Upper lobe of left lung (tissue), 6 donors: Measurements from ENCODE around the gene TRIM44. TPM values are rescaled to one million over a fixed set of nuclear protein-coding genes. Genes with fewer than 3 reads are reported as not detected.

Source experiments
- ATAC-seq, 2 donors: fragments of 200-7000 bp; cut with Tn5 transposase; one replicate each; pipeline ENCODE4 v1.9.1; 2022; ENCODE audit warnings: mild to moderate bottlenecking in 2 of 2, moderate library complexity in 2 of 2; ENCODE audit not compliant: low FRiP score in 2 of 2
- DNase-seq, 2 donors: peaks; one replicate each; pipeline ENCODE4 v3.0.0-alpha.2; 2019 to 2020
- H3K27ac ChIP-seq, 4 donors: fragments of 200-600 bp; sonication (generic); one replicate each; pipeline ENCODE4 v1.5.1; 2016 to 2019
- H3K27me3 ChIP-seq, 4 donors: fragments of 200-600 bp; sonication (generic); one replicate each; pipeline ENCODE4 v1.5.1; 2017 to 2019
- H3K36me3 ChIP-seq, 4 donors: fragments of 200-600 bp; sonication (generic); one replicate each; pipeline ENCODE4 v1.5.1; 2016 to 2019
- H3K4me1 ChIP-seq, 4 donors: fragments of 200-600 bp; sonication (generic); one replicate each; pipeline ENCODE4 v1.5.1; 2018 to 2019
- H3K4me3 ChIP-seq, 4 donors: fragments of 200-600 bp; sonication (generic); one replicate each; pipeline ENCODE4 v1.5.1; 2017 to 2019; ENCODE audit warnings: mild to moderate bottlenecking in 2 of 4, moderate library complexity in 1 of 4
- H3K9me3 ChIP-seq, 4 donors: fragments of 200-600 bp; sonication (generic); one replicate each; pipeline ENCODE4 v1.5.1; 2018 to 2019
- EP300 ChIP-seq, 4 donors: sonication (generic); formaldehyde crosslinking; IDR thresholded peaks; one replicate each; pipeline ENCODE4 v1.5.1; 2017; ENCODE audit warnings: antibody characterized with exemption in 4 of 4, control low read depth in 2 of 4
- POLR2A ChIP-seq, 4 donors: fragments of 450-650 bp; IDR thresholded peaks; one replicate each; pipeline ENCODE4 v1.5.1; 2016 to 2017; ENCODE audit warnings: antibody characterized with exemption in 4 of 4, mild to moderate bottlenecking in 2 of 4
- POLR2AphosphoS5 ChIP-seq, 2 donors: sonication (generic); formaldehyde crosslinking; IDR thresholded peaks; one replicate each; pipeline ENCODE4 v1.5.1; 2017; ENCODE audit warnings: antibody characterized with exemption in 2 of 2
- WGBS, 2 donors: methylation state at CpG; one replicate each; pipeline ENCODE4 v1.1.5; 2017 to 2018; 5-methylcytosine and 5-hydroxymethylcytosine counted together
- total RNA-seq, 6 donors: library from RNA; depleted of rRNA in 4 of 6; stranded (reverse); fragments of >200 nt in 4 of 6; gene quantifications; one replicate each; pipeline versions ENCODE4 v1.1.0 to v1.2.1, GENCODE V29; 2016 to 2021
- TF ChIP-seq, protein P1 (sequence below), 6 experiments: fragments of 450-650 bp in 4 of 6; fragments of 200-600 bp in 2 of 6; sonication (generic) in 2 of 6; IDR thresholded peaks; one replicate each; pipeline ENCODE4 v1.5.1; 2016 to 2019; ENCODE audit warnings: antibody characterized with exemption in 6 of 6
- donor health status: DM: no; HTN: no; CAD: no; lungs with moderate emphysema.
- donor health status: DM: no; HTN: yes; CAD: no; lungs with severe emphysema.

TRIM44 gene
- total RNA-seq, 6 donors from 2014 or later, result 48.9 to 133 (median 64.0) TPM

DNA sequence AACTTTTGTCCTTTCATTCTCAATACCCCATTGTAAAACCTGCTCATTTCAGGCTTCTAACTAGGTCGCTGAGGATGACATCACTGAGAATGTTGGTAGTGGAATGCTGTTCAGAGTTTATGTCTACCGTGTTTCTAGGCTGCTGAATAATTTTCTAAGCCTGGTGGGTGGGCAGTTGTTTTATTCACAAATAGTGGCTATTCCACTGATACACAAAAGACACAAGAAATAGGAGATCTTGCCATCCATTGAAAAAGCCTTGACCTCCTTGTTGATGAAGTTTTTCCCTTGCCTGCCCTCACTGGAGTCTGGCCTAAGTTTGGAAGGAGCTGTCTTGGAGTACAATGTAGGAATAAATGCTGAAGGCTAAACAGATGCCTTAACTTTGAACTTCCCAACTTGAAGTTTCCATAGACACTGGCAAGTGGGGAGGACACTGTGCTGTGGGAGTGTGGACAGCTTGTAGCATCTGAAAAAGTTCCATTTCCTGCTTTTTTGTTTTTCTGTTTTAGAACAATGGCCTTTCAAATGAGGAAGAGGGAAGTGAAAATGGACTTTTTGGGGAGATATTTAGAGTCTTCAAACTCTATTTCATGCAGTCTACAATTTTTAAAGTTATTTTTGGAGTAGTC is 59.2 kb downstream of the TRIM44 start:
- DNase-seq (no peak), ATAC-seq (peak in 1 of 2 donors; percentile 29)
- Histone ChIP-seq H3K9me3 (no peaks in the 10 kb centered on the region), H3K36me3 (peaks cover 0 to 12% (median 7%) of the 10 kb centered on the region in 4 donors), H3K27ac (peak overlapping the region in 2 of 4 donors; percentile 14 to 32), H3K4me3 (no peak overlapping the region), H3K27me3 (no peaks in the 10 kb centered on the region), H3K4me1 (peaks cover 5 to 11% (median 6%) of the 10 kb centered on the region in 4 donors)
- TF ChIP-seq, protein P1, sequence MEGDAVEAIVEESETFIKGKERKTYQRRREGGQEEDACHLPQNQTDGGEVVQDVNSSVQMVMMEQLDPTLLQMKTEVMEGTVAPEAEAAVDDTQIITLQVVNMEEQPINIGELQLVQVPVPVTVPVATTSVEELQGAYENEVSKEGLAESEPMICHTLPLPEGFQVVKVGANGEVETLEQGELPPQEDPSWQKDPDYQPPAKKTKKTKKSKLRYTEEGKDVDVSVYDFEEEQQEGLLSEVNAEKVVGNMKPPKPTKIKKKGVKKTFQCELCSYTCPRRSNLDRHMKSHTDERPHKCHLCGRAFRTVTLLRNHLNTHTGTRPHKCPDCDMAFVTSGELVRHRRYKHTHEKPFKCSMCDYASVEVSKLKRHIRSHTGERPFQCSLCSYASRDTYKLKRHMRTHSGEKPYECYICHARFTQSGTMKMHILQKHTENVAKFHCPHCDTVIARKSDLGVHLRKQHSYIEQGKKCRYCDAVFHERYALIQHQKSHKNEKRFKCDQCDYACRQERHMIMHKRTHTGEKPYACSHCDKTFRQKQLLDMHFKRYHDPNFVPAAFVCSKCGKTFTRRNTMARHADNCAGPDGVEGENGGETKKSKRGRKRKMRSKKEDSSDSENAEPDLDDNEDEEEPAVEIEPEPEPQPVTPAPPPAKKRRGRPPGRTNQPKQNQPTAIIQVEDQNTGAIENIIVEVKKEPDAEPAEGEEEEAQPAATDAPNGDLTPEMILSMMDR (IDR thresholded peaks at IDR 0.05), result no peak
- TF ChIP-seq POLR2A (IDR thresholded peaks at IDR 0.05) (no peak), EP300 (IDR thresholded peaks at IDR 0.05) (no peak), POLR2AphosphoS5 (IDR thresholded peaks at IDR 0.05) (no peak)
- WGBS, 2 donors, result 80 to 88% methylated on average over 2 of the region's 2 CpGs

DNA sequence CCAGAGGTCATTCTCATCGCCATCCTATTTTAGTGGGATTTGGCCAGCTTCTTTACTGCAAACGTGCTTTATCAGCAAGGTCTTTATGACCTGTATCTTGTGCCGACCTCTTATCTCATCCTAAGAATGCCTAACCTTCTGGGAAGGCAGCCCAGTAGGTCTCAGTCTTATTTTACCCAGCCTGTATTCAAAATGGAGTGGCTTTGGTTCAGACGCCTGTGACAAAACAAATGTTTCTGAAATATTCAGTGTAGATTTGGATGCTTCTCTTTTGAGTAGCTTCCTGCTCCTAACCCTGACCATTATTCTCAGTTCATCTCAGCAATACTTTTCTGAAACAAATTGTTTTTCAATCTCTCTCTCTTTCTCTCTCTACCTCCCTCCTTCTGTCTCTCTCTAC is 60.1 kb downstream of the TRIM44 start:
- Histone ChIP-seq H3K27ac (no peak overlapping the region), H3K4me1 (peaks cover 5 to 11% (median 6%) of the 10 kb centered on the region in 4 donors), H3K36me3 (peaks cover 0 to 21% (median 9%) of the 10 kb centered on the region in 4 donors), H3K27me3 (no peaks in the 10 kb centered on the region), H3K4me3 (no peak overlapping the region), H3K9me3 (no peaks in the 10 kb centered on the region)
- no peak for ATAC-seq
- no peak for DNase-seq
- TF ChIP-seq POLR2AphosphoS5 (IDR thresholded peaks at IDR 0.05) (no peak), POLR2A (IDR thresholded peaks at IDR 0.05) (no peak), EP300 (IDR thresholded peaks at IDR 0.05) (no peak)
- TF ChIP-seq, protein P1 (IDR thresholded peaks at IDR 0.05), result no peak
- WGBS, 2 donors, result 89 to 91% methylated on average over 4 of the region's 4 CpGs

DNA sequence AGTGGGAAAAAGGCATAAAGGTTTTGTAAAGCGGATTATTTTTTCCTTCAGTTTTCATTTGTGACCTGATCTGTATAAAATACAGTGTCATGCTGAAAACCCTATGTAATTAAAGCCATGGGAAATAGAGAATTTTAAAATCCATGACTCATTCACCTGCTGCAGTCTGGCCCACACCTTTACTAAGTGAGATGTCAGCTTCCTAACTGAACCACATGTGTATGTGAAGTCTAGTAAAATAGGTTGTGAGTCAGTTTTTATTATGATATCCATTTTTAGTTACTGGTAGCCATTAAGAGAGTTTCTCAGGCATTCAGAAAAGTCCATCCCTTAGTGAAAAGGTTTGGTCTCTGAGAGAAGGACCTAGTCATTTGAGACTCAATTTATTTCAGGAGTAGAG is 60.9 kb downstream of the TRIM44 start:
- no peaks in the 10 kb centered on the region for H3K27me3 ChIP-seq
- no peak for ATAC-seq
- no peak for DNase-seq
- WGBS, 2 donors, result 95 to 100% methylated on average over 1 of the region's 1 CpG
- peaks cover 0 to 25% (median 9%) of the 10 kb centered on the region in 4 donors for H3K36me3 ChIP-seq
- H3K4me3 ChIP-seq, result no peak overlapping the region
- TF ChIP-seq EP300 (IDR thresholded peaks at IDR 0.05) (no peak), POLR2A (IDR thresholded peaks at IDR 0.05) (no peak), POLR2AphosphoS5 (IDR thresholded peaks at IDR 0.05) (no peak)
- TF ChIP-seq, protein P1 (IDR thresholded peaks at IDR 0.05), result no peak
- H3K4me1 ChIP-seq, result peaks cover 5 to 11% (median 6%) of the 10 kb centered on the region in 4 donors
- no peaks in the 10 kb centered on the region for H3K9me3 ChIP-seq
- no peak overlapping the region for H3K27ac ChIP-seq

DNA sequence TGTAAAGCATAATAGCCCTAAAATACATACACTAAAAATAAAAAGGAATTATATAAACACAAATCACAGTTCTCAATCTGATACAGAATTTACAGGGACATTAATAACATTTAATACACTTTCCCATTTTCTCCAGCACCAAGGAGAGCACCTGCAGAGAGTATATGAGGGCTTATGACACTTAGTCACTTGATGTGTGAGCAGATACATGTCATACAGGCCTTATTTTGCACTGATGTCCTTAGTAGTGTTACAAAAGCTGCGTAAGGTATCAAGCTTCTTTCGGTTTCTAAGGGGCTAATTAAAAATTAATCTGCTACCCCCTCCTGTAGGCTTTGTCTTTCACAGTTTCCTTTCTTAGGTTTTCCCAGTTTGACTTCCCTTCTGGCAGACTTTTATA is 61.3 kb downstream of the TRIM44 start:
- Histone ChIP-seq H3K4me1 (peaks cover 5 to 11% (median 6%) of the 10 kb centered on the region in 4 donors), H3K9me3 (no peaks in the 10 kb centered on the region), H3K27me3 (no peaks in the 10 kb centered on the region), H3K36me3 (peaks cover 0 to 29% (median 9%) of the 10 kb centered on the region in 4 donors), H3K27ac (no peak overlapping the region), H3K4me3 (no peak overlapping the region)
- no peak for ATAC-seq
- DNase-seq, result no peak
- TF ChIP-seq EP300 (IDR thresholded peaks at IDR 0.05), result no peak
- TF ChIP-seq POLR2AphosphoS5 (IDR thresholded peaks at IDR 0.05), result no peak
- no peak for TF ChIP-seq POLR2A (IDR thresholded peaks at IDR 0.05)
- TF ChIP-seq, protein P1 (IDR thresholded peaks at IDR 0.05), result no peak
- WGBS, 2 donors, result 75 to 83% methylated on average over 2 of the region's 2 CpGs

DNA sequence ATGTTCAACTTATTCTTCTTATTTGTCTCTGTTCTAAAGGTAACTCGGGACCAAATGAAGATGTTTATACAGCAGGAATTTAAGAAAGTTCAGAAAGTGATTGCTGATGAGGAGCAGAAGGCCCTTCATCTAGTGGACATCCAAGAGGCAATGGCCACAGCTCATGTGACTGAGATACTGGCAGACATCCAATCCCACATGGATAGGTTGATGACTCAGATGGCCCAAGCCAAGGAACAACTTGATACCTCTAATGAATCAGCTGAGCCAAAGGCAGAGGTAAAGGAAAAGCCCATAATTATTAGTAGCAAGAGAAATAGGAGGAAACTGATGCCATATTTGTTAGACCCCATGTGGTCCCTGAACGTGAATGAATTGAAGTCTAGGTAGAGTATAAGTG is 63.3 kb downstream of the TRIM44 start:
- TF ChIP-seq, protein P1 (IDR thresholded peaks at IDR 0.05), result no peak
- TF ChIP-seq POLR2A (IDR thresholded peaks at IDR 0.05) (no peak), POLR2AphosphoS5 (IDR thresholded peaks at IDR 0.05) (no peak), EP300 (IDR thresholded peaks at IDR 0.05) (no peak)
- ATAC-seq, result no peak
- Histone ChIP-seq H3K27ac (no peak overlapping the region), H3K4me1 (peaks cover 5 to 11% (median 6%) of the 10 kb centered on the region in 4 donors), H3K9me3 (peaks cover 0 to 9% (median 2%) of the 10 kb centered on the region in 4 donors), H3K36me3 (peaks cover 0 to 32% (median 12%) of the 10 kb centered on the region in 4 donors), H3K4me3 (no peak overlapping the region), H3K27me3 (no peaks in the 10 kb centered on the region)
- 82 to 83% methylated on average over 2 of the region's 2 CpGs for WGBS, 2 donors
- DNase-seq, result peak in 1 of 2 donors; percentile 21
